Right forelimb (tissue), 1 donor: ENCODE results near the gene MRPL38.
"Not testable (repeated sequence)": the region's sequence is repeated elsewhere in the genome, so short reads cannot be mapped to it uniquely, and the experiment has no call there.

ENCODE experiments used
- DNase-seq: peaks from one replicate; pipeline ENCODE4 v3.0.0-alpha.2; 2018

The MRPL38 gene

GRCh38 chr17:75874323-75875181, 30.1 kb downstream of the MRPL38 start:
- no peak for DNase-seq

- DNase-seq, result no peak
These were observed 30.9 kb downstream of the MRPL38 start for GRCh38 chr17:75873587-75874322.

- peak; percentile 66 for DNase-seq
These were observed 32.0 kb downstream of the MRPL38 start for GRCh38 chr17:75872434-75873351.

- not testable (repeated sequence) for DNase-seq
These were observed 34.5 kb downstream of the MRPL38 start for GRCh38 chr17:75870228-75870627.

GRCh38 chr17:75869282-75870141, 35.2 kb downstream of the MRPL38 start:
- no peak for DNase-seq

GRCh38 chr17:75868730-75869281, 35.9 kb downstream of the MRPL38 start:
- not testable (repeated sequence) for DNase-seq

- DNase-seq, result not testable (repeated sequence)
These were observed 39.1 kb downstream of the MRPL38 start for GRCh38 chr17:75865404-75866188.

GRCh38 chr17:75864887-75865286, 39.8 kb downstream of the MRPL38 start:
- not testable (repeated sequence) for DNase-seq

GRCh38 chr17:75864448-75864871, 40.2 kb downstream of the MRPL38 start:
- peak; percentile 78 for DNase-seq

- DNase-seq, result no peak
These were observed 42.8 kb downstream of the MRPL38 start for GRCh38 chr17:75861927-75862317.

- not testable (repeated sequence) for DNase-seq
These were observed 45.3 kb downstream of the MRPL38 start for GRCh38 chr17:75859358-75859757.

GRCh38 chr17:75856062-75856756, 48.5 kb downstream of the MRPL38 start:
- no peak for DNase-seq

GRCh38 chr17:75855310-75856061, 49.2 kb downstream of the MRPL38 start, which contains the start of gene WBP2:
TSS of gene WBP2 (minus strand) at chr17:75855335. CDS start at chr17:75855297, 38 bp downstream.
- DNase-seq, result peak; percentile 96

- DNase-seq, result no peak
These were observed 49.8 kb downstream of the MRPL38 start for GRCh38 chr17:75854881-75855309.

GRCh38 chr17:75854101-75854748, 50.5 kb downstream of the MRPL38 start:
- no peak for DNase-seq

GRCh38 chr17:75853433-75853832, 51.3 kb downstream of the MRPL38 start:
- DNase-seq, result no peak

- not testable (repeated sequence) for DNase-seq
These were observed 53.0 kb downstream of the MRPL38 start for GRCh38 chr17:75851693-75851991.

GRCh38 chr17:75850928-75851692, 53.6 kb downstream of the MRPL38 start:
- DNase-seq, result no peak
